Measurements from ENCODE around the gene TBX2.

- TF ChIP-seq POLR2A (IDR thresholded peaks at IDR 0.05): no peak
- TF ChIP-seq, protein P1, sequence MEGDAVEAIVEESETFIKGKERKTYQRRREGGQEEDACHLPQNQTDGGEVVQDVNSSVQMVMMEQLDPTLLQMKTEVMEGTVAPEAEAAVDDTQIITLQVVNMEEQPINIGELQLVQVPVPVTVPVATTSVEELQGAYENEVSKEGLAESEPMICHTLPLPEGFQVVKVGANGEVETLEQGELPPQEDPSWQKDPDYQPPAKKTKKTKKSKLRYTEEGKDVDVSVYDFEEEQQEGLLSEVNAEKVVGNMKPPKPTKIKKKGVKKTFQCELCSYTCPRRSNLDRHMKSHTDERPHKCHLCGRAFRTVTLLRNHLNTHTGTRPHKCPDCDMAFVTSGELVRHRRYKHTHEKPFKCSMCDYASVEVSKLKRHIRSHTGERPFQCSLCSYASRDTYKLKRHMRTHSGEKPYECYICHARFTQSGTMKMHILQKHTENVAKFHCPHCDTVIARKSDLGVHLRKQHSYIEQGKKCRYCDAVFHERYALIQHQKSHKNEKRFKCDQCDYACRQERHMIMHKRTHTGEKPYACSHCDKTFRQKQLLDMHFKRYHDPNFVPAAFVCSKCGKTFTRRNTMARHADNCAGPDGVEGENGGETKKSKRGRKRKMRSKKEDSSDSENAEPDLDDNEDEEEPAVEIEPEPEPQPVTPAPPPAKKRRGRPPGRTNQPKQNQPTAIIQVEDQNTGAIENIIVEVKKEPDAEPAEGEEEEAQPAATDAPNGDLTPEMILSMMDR (IDR thresholded peaks at IDR 0.05): no peak
- TF ChIP-seq POLR2AphosphoS5 (IDR thresholded peaks at IDR 0.05): no peak
These were observed 57.1 kb downstream of the TBX2 start for GRCh38 chr17:61456688-61457225.

Data from suprapubic skin (tissue), 4 donors.